ENCODE results near the gene RAB31.

The RAB31 gene

DNA sequence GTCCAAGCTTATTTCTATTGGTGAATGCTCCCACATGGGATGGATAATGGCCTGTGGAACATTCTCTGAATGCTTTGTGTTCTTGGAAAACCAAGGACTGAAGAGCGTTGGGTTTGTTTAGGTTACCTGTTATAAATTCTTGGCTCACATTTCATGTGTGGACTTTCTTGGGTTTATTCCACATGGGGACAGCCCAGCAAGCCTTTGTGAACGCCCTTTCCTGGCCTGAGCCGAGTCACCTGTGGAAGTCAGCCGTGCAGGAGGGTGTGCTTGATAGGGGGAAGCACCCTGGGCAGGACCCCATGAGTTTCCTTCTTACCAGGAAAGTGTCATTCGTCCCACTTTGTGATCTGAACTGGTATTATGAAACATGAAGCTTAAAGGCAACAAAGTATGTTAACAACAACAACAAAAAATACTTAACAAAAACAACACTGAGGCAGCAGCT lies 4.1 kb downstream of the RAB31 start:
- DNase-seq = no peak
- TF ChIP-seq, protein P1, sequence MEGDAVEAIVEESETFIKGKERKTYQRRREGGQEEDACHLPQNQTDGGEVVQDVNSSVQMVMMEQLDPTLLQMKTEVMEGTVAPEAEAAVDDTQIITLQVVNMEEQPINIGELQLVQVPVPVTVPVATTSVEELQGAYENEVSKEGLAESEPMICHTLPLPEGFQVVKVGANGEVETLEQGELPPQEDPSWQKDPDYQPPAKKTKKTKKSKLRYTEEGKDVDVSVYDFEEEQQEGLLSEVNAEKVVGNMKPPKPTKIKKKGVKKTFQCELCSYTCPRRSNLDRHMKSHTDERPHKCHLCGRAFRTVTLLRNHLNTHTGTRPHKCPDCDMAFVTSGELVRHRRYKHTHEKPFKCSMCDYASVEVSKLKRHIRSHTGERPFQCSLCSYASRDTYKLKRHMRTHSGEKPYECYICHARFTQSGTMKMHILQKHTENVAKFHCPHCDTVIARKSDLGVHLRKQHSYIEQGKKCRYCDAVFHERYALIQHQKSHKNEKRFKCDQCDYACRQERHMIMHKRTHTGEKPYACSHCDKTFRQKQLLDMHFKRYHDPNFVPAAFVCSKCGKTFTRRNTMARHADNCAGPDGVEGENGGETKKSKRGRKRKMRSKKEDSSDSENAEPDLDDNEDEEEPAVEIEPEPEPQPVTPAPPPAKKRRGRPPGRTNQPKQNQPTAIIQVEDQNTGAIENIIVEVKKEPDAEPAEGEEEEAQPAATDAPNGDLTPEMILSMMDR (IDR thresholded peaks at IDR 0.05; ENCODE audit: low read depth, low read length) = no peak
- no peaks in the 10 kb centered on the region for H3K9me3 ChIP-seq (ENCODE audit: severe bottlenecking)
- no peak overlapping the region for H3K27ac ChIP-seq
- no peak overlapping the region for H3K4me3 ChIP-seq (ENCODE audit: low read depth, low read length)
- H3K36me3 ChIP-seq = no peaks in the 10 kb centered on the region
- H3K27me3 ChIP-seq (ENCODE audit: insufficient read depth, low read depth, severe bottlenecking) = peaks cover 6% of the 10 kb centered on the region

DNA sequence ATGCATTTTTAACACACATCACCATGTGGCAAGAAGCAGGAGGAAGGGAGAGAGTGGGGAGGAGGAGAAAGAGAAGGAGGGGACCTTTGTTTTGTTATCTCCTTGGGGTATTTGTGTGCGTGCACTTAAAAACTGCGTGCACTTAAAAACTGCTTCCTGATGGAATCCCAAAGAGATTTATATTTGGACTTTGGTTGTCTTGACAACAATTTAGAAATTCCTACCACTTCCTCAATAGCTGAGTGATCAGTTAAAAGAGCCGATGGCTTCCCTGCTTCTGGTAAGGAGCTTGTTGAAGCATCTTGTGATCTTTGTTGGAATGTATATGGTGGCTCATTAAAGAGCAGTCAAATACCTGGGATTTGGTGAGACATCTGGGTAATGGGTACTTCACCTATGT lies 4.5 kb downstream of the RAB31 start:
- H3K27ac ChIP-seq = no peak overlapping the region
- DNase-seq = no peak
- TF ChIP-seq, protein P1 (IDR thresholded peaks at IDR 0.05; ENCODE audit: low read depth, low read length) = no peak

DNA sequence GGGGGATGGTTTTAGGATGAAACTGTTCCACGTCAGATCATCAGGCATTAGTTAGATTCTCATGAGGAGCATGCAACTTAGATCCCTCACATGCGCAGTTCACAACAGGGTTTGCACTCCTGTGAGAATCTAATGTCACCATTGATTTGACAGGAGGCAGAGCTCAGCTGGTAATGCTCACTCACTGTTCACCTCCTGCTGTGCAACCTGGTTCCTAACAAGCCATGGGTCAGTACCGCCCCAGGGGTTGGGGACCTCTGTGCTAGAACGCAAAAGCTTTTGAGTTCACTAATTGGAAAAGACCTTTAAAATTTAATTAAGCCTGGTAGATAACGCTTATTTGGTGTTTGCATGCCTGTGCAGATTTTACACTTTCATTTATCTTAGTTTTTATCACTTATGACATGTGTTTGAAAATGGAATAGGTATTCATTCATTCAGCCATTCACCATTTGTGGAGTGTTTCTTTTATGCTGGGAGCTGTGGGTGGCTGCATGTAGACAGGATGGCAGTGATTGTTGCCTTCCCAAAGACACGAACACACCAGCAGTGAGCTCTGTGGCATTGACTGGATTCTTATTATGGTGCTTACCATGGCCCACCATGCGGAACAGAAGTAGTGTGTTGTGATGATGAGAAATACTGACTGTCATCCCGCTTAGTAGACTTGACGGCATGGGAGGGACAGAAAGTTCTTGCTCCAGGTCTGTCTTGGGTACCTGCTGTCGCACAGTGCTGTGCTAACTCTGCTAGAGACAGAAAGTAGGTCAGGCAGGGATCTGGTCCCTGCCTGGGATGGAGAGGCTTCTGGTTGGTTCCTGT lies 6.4 kb downstream of the RAB31 start:
- Histone ChIP-seq H3K9me3 (ENCODE audit: severe bottlenecking) (no peaks in the 10 kb centered on the region), H3K27ac (no peak overlapping the region)

More for the DNA sequence above, 4.5 kb downstream of the RAB31 start:
- Histone ChIP-seq H3K9me3 (ENCODE audit: severe bottlenecking) (no peaks in the 10 kb centered on the region), H3K27me3 (ENCODE audit: insufficient read depth, low read depth, severe bottlenecking) (peaks cover 2% of the 10 kb centered on the region), H3K4me3 (ENCODE audit: low read depth, low read length) (no peak overlapping the region), H3K36me3 (no peaks in the 10 kb centered on the region)

DNA sequence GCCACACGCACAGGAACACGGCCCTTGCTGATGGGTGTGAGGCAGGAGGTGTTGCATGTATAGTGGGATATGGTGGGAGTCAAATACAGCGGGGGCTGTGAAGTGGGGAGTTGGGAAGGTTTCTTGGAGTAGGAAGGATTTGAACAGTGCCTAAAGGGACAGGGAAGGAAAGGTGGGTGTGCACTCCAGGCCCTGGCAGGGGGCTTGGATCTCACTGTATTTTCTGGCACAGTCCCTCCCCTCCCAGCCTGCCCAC lies 6.9 kb downstream of the RAB31 start:
- Histone ChIP-seq H3K36me3 (no peaks in the 10 kb centered on the region), H3K27ac (no peak overlapping the region)
- TF ChIP-seq, protein P1 (IDR thresholded peaks at IDR 0.05; ENCODE audit: low read depth, low read length) = no peak

More for the DNA sequence above, 6.4 kb downstream of the RAB31 start:
- TF ChIP-seq, protein P1 (IDR thresholded peaks at IDR 0.05; ENCODE audit: low read depth, low read length) = no peak
- H3K4me3 ChIP-seq (ENCODE audit: low read depth, low read length) = no peak overlapping the region
- no peak for DNase-seq
- H3K27me3 ChIP-seq (ENCODE audit: insufficient read depth, low read depth, severe bottlenecking) = no peaks in the 10 kb centered on the region
- no peaks in the 10 kb centered on the region for H3K36me3 ChIP-seq

DNA sequence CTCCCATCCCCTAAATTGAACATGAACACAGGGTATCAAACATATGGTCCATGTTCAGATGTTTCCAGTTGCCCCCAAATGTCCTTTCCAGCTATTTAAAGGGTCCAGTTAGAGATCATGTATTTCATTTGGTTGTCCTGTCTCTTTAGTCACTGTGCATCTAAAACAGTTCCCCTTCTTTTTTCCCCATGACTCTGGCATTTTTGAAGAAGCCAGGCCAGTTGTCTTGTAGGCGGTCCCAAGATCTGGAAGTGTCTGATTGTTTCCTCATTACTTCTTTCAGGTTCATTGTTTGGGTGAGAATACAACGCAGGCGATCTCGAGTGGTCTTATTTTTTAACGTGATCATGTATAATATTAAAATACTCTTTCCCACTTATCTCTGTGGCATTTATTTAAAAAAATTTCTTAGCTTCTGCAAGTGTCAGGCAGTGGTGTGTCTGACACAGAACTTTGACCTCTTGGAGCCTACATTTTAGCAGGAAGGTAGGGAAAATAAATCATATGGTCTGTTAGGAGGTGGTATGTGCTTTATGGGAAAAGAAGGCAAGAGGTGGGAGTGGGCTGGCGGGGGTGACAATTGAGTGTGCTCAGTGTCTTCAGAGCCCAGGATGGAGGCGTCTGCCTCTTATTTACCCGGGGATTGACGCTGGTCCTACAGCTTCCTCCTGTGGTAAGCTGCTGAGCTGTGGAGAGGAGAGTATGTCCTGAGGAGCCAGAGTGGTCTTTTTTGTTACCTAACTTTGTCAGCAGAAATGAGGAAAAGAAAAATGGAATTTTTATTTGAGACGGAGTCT lies 8.1 kb downstream of the RAB31 start:
- H3K36me3 ChIP-seq = no peaks in the 10 kb centered on the region
- TF ChIP-seq, protein P1 (IDR thresholded peaks at IDR 0.05; ENCODE audit: low read depth, low read length) = no peak
- DNase-seq = no peak
- no peak overlapping the region for H3K27ac ChIP-seq
- no peak overlapping the region for H3K4me3 ChIP-seq (ENCODE audit: low read depth, low read length)
- H3K27me3 ChIP-seq (ENCODE audit: insufficient read depth, low read depth, severe bottlenecking) = no peaks in the 10 kb centered on the region
- no peaks in the 10 kb centered on the region for H3K9me3 ChIP-seq (ENCODE audit: severe bottlenecking)

More for the DNA sequence above, 6.9 kb downstream of the RAB31 start:
- Histone ChIP-seq H3K4me3 (ENCODE audit: low read depth, low read length) (no peak overlapping the region), H3K9me3 (ENCODE audit: severe bottlenecking) (no peaks in the 10 kb centered on the region), H3K27me3 (ENCODE audit: insufficient read depth, low read depth, severe bottlenecking) (no peaks in the 10 kb centered on the region)
- no peak for DNase-seq

All from WERI-Rb-1 (cell line).